Karpas-422 (cell line): ENCODE results near the gene SF3B4. TPM values are rescaled to one million over a fixed set of nuclear protein-coding genes. Genes with fewer than 3 reads are reported as not detected.
"Not testable (repeated sequence)": the region's sequence is repeated elsewhere in the genome, so short reads cannot be mapped to it uniquely, and the experiment has no call there.

ENCODE experiments used
- DNase-seq: peaks from one replicate; pipeline ENCODE4 v3.0.0-alpha.2; 2015
- H2AFZ ChIP-seq: fragments of 200-600 bp; sonication (generic); 2 replicates; pipeline ENCODE4 v1.6.1; 2014; ENCODE audit warnings: antibody characterized with exemption, low read length, mixed read lengths
- H3K27ac ChIP-seq: fragments of 200-600 bp; sonication (generic); 2 replicates; pipeline ENCODE4 v1.5.1; 2014; ENCODE audit warnings: mild to moderate bottlenecking, low read length, moderate library complexity
- H3K27me3 ChIP-seq: fragments of 200-600 bp; sonication (generic); 2 replicates; pipeline ENCODE4 v1.6.1; 2014; ENCODE audit warnings: low read length, mixed read lengths
- H3K36me3 ChIP-seq: fragments of 200-600 bp; sonication (generic); 2 replicates; pipeline ENCODE4 v1.6.1; 2014; ENCODE audit warnings: low read length, mixed read lengths; ENCODE audit not compliant: insufficient read depth
- H3K4me1 ChIP-seq: fragments of 200-600 bp; sonication (generic); 2 replicates; pipeline ENCODE4 v1.6.1; 2014; ENCODE audit warnings: mild to moderate bottlenecking, low read length, mixed read lengths
- H3K4me2 ChIP-seq: fragments of 200-600 bp; sonication (generic); 2 replicates; pipeline ENCODE4 v1.6.1; 2014; ENCODE audit warnings: low read length, low read depth, mild to moderate bottlenecking; ENCODE audit not compliant: poor library complexity, severe bottlenecking
- H3K4me3 ChIP-seq: fragments of 200-600 bp; sonication (generic); 2 replicates; pipeline ENCODE4 v1.5.1; 2014; ENCODE audit warnings: mild to moderate bottlenecking, antibody characterized with exemption, low read length, mixed read lengths
- H3K79me2 ChIP-seq: fragments of 200-600 bp; sonication (generic); 2 replicates; pipeline ENCODE4 v1.6.1; 2014; ENCODE audit warnings: mild to moderate bottlenecking, low read length, mixed read lengths
- H3K9ac ChIP-seq: fragments of 200-600 bp; sonication (generic); 2 replicates; pipeline ENCODE4 v1.6.0; 2014; ENCODE audit warnings: low read length
- H3K9me2 ChIP-seq: fragments of 200-600 bp; sonication (generic), shearing (Covaris generic); replicated peaks from 2 replicates; pipeline ENCODE4 v1.6.0; 2014; ENCODE audit warnings: mild to moderate bottlenecking, low read length, moderate library complexity; ENCODE audit not compliant: insufficient read depth
- H3K9me3 ChIP-seq: fragments of 300-700, 200-600 bp; sonication (generic); 2 replicates; pipeline ENCODE4 v1.6.1; 2014; ENCODE audit warnings: low read length, mixed read lengths
- H4K20me1 ChIP-seq: fragments of 200-600 bp; sonication (generic); 2 replicates; pipeline ENCODE4 v1.6.1; 2014; ENCODE audit warnings: mild to moderate bottlenecking, antibody characterized with exemption, low read length, low read depth; ENCODE audit not compliant: insufficient read depth
- total RNA-seq: library from RNA; depleted of rRNA; stranded (reverse); fragments of >200 nt; shearing (Covaris generic); gene quantifications from 2 replicates; pipeline ENCODE4 v1.2.3, GENCODE V29; 2014; ENCODE audit warnings: low replicate concordance

Gene SF3B4
- total RNA-seq, 1 experiment from 2014 or later: 18.8 TPM

DNA sequence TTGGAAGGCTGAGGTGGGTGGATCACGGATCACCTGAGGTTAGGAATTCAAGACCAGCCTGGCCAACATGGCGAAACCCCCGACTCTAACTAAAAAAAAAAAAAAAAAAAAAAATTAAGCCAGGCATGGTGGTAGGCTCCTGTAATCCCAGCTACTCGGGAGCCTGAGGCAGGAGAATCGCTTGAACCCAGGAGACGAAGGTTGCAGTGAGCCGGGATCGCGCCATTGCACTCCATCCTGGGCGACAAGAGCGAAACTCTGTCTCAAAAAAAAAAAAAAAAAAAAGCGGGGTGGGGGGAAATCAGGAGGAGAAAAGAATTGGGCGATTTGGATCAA is 11.0 kb upstream of the SF3B4 start:
- H3K4me3 ChIP-seq, DNase-seq, H3K79me2 ChIP-seq, H3K27ac ChIP-seq, H3K27me3 ChIP-seq, H2AFZ ChIP-seq, H3K4me2 ChIP-seq, H3K36me3 ChIP-seq, H3K9ac ChIP-seq, H4K20me1 ChIP-seq, H3K9me2 ChIP-seq, H3K9me3 ChIP-seq: not testable (repeated sequence)
- H3K4me1 ChIP-seq: peaks cover 14% of the 10 kb centered on the region

DNA sequence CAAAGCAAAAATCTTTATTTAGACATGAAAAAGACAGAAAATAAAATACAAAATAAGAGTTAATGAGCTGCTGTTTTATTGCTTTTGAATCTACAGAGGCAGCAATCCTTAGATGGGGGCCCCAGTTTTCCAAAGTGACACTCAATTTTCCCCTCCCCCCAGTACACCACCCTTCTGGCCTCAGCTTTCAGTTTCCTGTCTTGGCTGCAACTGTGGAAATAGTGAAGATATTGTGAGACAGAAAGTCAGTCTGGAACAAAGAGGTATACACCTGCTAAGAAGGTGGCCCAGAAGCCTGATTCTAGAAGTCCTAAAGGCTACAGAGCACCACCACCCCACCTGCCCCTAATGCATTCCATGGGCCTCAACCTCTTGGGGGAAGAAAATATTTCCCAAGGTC is 10.2 kb upstream of the SF3B4 start:
- Histone ChIP-seq H3K4me2 (no peak overlapping the region), H3K79me2 (no peaks in the 10 kb centered on the region), H2AFZ (no peak overlapping the region), H3K36me3 (no peaks in the 10 kb centered on the region), H3K27me3 (no peaks in the 10 kb centered on the region), H3K4me1 (peaks cover 14% of the 10 kb centered on the region), H3K27ac (no peak overlapping the region), H3K9ac (no peak overlapping the region), H3K4me3 (no peak overlapping the region), H3K9me2 (no peaks in the 10 kb centered on the region), H4K20me1 (no peaks in the 10 kb centered on the region), H3K9me3 (no peaks in the 10 kb centered on the region)
- DNase-seq: no peak

DNA sequence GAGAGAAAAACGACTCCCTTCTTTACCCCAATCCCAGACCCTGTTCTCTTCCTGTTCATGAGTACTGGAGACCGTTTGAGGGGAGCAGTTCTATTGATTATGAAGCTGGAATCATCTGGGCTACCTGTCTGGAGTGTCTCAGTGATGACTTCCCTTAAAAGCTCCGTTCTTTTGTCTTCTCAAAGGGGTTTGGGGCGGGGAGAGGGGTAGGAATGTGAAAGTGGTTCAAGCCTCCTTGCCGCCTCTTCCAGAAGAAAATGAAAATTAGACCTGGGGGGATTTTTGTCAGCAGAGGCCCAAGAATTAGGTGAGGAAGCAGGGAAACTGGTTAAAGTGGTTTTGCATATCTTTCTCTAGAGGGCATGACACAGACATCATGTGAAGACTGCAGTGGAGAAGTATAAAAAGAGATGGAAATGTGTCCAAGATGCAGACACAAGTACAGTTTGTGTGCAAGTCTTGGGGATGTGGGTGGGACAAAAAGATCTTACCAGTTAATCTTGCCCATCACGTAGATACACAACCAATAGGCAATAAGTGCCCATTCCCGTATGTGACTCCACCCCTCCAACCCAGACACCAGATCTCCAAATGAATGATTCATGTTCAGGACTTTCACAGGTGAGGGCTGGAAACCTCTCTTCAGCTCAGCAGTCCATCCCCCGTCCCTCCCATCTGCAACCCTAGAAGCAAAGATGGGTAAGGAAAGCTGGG is 9.5 kb upstream of the SF3B4 start:
- Histone ChIP-seq H3K9ac (no peak overlapping the region), H3K4me2 (peak overlapping the region; percentile 11)
- peak; percentile 49 for DNase-seq

DNA sequence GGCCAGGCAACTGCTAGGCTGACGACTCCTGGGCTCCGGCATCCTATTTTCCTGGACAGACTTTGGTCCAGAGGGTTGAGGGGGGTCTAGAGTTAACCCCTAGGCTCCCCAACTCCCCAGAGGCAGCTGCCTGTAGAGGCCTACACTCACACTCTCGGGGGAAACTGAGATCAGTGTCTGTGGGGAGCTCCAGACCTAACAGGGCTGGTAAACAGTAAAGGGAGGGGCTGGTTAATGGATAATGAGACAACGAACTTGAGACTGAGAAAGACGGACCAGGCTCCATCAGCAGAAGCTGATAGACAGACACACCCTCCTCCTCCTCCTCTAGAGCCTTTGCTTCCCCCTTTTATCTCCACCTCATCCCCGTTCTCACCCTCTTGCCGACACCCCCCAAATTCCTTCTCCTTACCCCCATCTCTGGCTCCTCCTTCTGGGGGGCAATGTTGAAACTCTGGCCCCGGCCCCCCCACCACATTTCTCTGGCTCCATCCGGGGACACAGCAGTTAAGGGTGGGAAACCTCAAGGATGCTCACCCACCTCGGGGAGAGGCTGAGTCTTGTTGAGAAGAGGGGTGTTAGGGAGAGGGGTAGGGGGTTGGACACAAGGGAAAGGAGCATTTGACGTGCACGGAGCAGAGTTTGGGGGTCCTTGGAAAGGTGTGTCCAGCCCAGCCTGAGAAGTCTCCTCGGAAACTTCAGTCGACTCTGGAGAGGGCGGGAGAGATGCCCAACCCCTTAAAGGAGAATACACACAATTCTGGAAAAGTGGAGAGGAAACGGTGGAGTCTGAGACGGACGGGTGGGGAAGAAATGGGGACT is 8.8 kb upstream of the SF3B4 start, which contains the start of gene MTMR11:
TSS of gene MTMR11 (minus strand) at position 710 of the 822 bp plus-strand sequence. CDS start at position 478, 232 bp downstream.
- Histone ChIP-seq H3K4me3 (no peak within 1 kb of the TSS), H3K4me2 (peak within 1 kb of the TSS; percentile 11), H2AFZ (no peak within 1 kb of the TSS), H4K20me1 (no peaks in the 10 kb centered on the region), H3K4me1 (peaks cover 14% of the 10 kb centered on the region), H3K9me2 (no peaks in the 10 kb centered on the region), H3K27me3 (no peaks in the 10 kb centered on the region), H3K36me3 (no peaks in the 10 kb centered on the region), H3K27ac (no peak within 1 kb of the TSS), H3K9ac (no peak within 1 kb of the TSS), H3K9me3 (no peaks in the 10 kb centered on the region), H3K79me2 (no peaks in the 10 kb centered on the region)
- DNase-seq: no peak

More for the DNA sequence above, 9.5 kb upstream of the SF3B4 start:
- Histone ChIP-seq H3K4me1 (peaks cover 14% of the 10 kb centered on the region), H3K79me2 (no peaks in the 10 kb centered on the region), H2AFZ (no peak overlapping the region), H3K27me3 (no peaks in the 10 kb centered on the region), H3K27ac (no peak overlapping the region), H3K36me3 (no peaks in the 10 kb centered on the region), H3K4me3 (no peak overlapping the region), H3K9me2 (no peaks in the 10 kb centered on the region), H3K9me3 (no peaks in the 10 kb centered on the region), H4K20me1 (no peaks in the 10 kb centered on the region)

GRCh38 chr1:149934356-149934755 is 6.8 kb upstream of the SF3B4 start:
- H3K27ac ChIP-seq: no peak overlapping the region
- H3K27me3 ChIP-seq: no peaks in the 10 kb centered on the region
- H3K36me3 ChIP-seq: no peaks in the 10 kb centered on the region
- DNase-seq: no peak
- H3K79me2 ChIP-seq: no peaks in the 10 kb centered on the region
- no peaks in the 10 kb centered on the region for H4K20me1 ChIP-seq
- no peaks in the 10 kb centered on the region for H3K9me3 ChIP-seq
- H3K9ac ChIP-seq: no peak overlapping the region
- H3K9me2 ChIP-seq: no peaks in the 10 kb centered on the region
- H3K4me1 ChIP-seq: peaks cover 14% of the 10 kb centered on the region
- no peak overlapping the region for H3K4me2 ChIP-seq
- no peak overlapping the region for H3K4me3 ChIP-seq
- H2AFZ ChIP-seq: no peak overlapping the region

DNA sequence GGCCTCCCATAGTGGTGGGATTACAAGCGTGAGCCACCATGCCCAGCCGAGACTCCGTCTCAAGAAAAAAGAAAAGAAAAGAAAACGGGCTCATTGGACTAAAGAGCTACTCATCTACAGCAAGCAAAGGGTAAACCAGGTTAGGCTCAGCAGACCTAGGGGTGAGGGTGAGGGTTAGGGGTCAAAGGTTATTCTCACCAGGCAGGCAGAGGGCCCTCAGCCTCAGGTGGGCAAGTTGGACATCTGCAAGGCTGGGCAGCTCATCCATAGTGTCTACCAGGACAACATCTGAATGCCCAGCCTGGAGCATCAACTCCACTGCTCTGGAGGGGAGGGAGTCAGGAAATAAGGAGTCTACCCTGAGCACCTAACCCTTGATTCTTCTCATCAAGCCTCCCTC is 5.6 kb upstream of the SF3B4 start:
- Histone ChIP-seq H3K9ac (no peak overlapping the region), H3K27me3 (no peaks in the 10 kb centered on the region), H3K36me3 (no peaks in the 10 kb centered on the region), H3K9me3 (no peaks in the 10 kb centered on the region), H3K4me3 (no peak overlapping the region), H3K27ac (no peak overlapping the region), H2AFZ (no peak overlapping the region), H3K4me1 (peaks cover 23% of the 10 kb centered on the region), H3K4me2 (no peak overlapping the region), H4K20me1 (no peaks in the 10 kb centered on the region), H3K9me2 (no peaks in the 10 kb centered on the region), H3K79me2 (no peaks in the 10 kb centered on the region)
- no peak for DNase-seq

DNA sequence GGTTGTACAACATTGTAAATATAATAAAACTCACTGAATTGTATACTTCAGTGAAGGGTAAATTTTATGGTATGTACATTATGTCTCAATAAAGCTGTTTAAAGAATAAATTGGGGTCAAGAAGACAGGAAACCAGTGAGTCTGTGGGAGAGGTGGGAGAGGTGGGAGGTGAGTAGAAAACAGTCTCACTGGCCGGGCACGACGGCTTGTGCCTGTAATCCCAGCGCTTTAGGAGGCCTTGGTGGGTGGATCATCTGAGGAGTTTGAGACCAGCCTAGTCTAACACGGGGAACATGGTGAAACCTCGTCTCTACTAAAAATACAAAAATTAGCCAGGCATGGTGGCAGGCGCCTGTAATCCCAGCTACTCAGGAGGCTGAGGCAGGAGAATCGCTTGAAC is 4.9 kb upstream of the SF3B4 start:
- Histone ChIP-seq H3K4me1 (peaks cover 21% of the 10 kb centered on the region), H3K9me3 (no peaks in the 10 kb centered on the region), H2AFZ (no peak overlapping the region), H3K27me3 (no peaks in the 10 kb centered on the region), H3K9me2 (no peaks in the 10 kb centered on the region), H4K20me1 (no peaks in the 10 kb centered on the region), H3K36me3 (no peaks in the 10 kb centered on the region), H3K9ac (no peak overlapping the region), H3K79me2 (peaks cover 1% of the 10 kb centered on the region), H3K4me2 (no peak overlapping the region), H3K27ac (no peak overlapping the region), H3K4me3 (no peak overlapping the region)
- no peak for DNase-seq

DNA sequence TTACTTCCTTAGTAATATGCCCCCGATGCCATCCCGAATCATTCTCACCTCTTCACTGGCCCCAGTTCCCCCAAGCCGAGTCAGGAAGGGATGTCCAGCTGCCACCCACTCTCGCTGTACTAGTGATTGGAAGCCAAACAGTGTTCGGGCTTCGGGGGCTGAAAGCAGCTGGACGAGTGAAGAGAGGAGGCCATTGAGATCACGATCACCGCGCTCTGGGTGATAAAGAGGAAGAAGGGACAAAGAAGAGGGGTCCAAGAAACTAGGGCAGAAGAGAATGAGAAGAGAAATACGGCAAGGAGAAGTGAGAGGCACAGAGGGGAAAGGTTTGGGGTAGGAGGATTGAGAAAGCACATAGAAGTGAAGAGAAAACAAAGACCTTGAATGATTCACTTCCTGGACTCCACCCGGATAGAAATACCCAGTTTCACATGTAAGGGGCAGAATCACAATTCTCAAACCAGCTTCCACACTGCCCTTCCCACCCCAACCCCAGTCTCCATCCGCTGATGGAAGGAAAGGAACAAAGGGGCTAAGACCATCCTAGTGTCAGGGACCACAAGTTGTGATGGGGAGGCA is 3.7 kb upstream of the SF3B4 start:
- Histone ChIP-seq H3K4me2 (no peak overlapping the region), H3K9me3 (no peaks in the 10 kb centered on the region), H3K79me2 (peaks cover 13% of the 10 kb centered on the region), H3K36me3 (peaks cover 4% of the 10 kb centered on the region; the same call in 1 of the 2 replicates), H4K20me1 (peaks cover 9% of the 10 kb centered on the region; the same call in 1 of the 2 replicates), H3K4me3 (no peak overlapping the region), H3K4me1 (peaks cover 17% of the 10 kb centered on the region), H3K9ac (no peak overlapping the region), H3K27ac (no peak overlapping the region), H3K9me2 (no peaks in the 10 kb centered on the region), H2AFZ (no peak overlapping the region), H3K27me3 (no peaks in the 10 kb centered on the region)
- DNase-seq: no peak
